NCI-H2081 (cell line): Measurements from ENCODE around the gene ALK.

ENCODE experiments used
- DNase-seq, 2 experiments: peaks; one replicate each; lab custom pipeline; 2025; lab: John Stamatoyannopoulos, UW

The ALK gene

GRCh38 chr2:29487967-29488555, 433.3 kb downstream of the ALK start:
- no peak for DNase-seq

- no peak for DNase-seq
These were observed 435.8 kb downstream of the ALK start for GRCh38 chr2:29485631-29486030.

- no peak for DNase-seq
These were observed 436.3 kb downstream of the ALK start for GRCh38 chr2:29485117-29485516.

GRCh38 chr2:29482867-29483266, 438.5 kb downstream of the ALK start:
- no peak for DNase-seq

GRCh38 chr2:29482348-29482747, 439.0 kb downstream of the ALK start:
- no peak for DNase-seq

GRCh38 chr2:29481313-29481712, 440.1 kb downstream of the ALK start:
- no peak for DNase-seq

- DNase-seq, result no peak
These were observed 441.0 kb downstream of the ALK start for GRCh38 chr2:29480426-29480825.

- DNase-seq, result no peak
These were observed 442.0 kb downstream of the ALK start for GRCh38 chr2:29479401-29479800.

GRCh38 chr2:29478641-29479040, 442.7 kb downstream of the ALK start:
- DNase-seq, result no peak

- no peak for DNase-seq
These were observed 444.2 kb downstream of the ALK start for GRCh38 chr2:29477186-29477585.

GRCh38 chr2:29475499-29475898, 445.9 kb downstream of the ALK start:
- no peak for DNase-seq

- DNase-seq, result no peak
These were observed 451.4 kb downstream of the ALK start for GRCh38 chr2:29469961-29470360.

- no peak for DNase-seq
These were observed 451.9 kb downstream of the ALK start for GRCh38 chr2:29469516-29469915.

GRCh38 chr2:29463181-29463900, 458.0 kb downstream of the ALK start:
- no peak for DNase-seq

- DNase-seq, result no peak
These were observed 459.1 kb downstream of the ALK start for GRCh38 chr2:29462293-29462692.

GRCh38 chr2:29460190-29460589, 461.2 kb downstream of the ALK start:
- no peak for DNase-seq

- DNase-seq, result no peak
These were observed 461.8 kb downstream of the ALK start for GRCh38 chr2:29459445-29460179.

GRCh38 chr2:29456429-29456828, 465.0 kb downstream of the ALK start:
- DNase-seq, result no peak

- DNase-seq, result no peak
These were observed 466.1 kb downstream of the ALK start for GRCh38 chr2:29455200-29455860.

- DNase-seq, result no peak
These were observed 469.4 kb downstream of the ALK start for GRCh38 chr2:29452036-29452435.

GRCh38 chr2:29450596-29451222, 470.7 kb downstream of the ALK start:
- peak in 1 of 2 experiments; percentile 9 for DNase-seq

- DNase-seq, result no peak
These were observed 471.9 kb downstream of the ALK start for GRCh38 chr2:29449499-29449898.
